ENCODE measurements around the gene LDAH.

The LDAH gene

GRCh38 chr2:20667151-20667530, 155.8 kb downstream of the LDAH start:
- no peak for DNase-seq (ENCODE audit: low spot score)

GRCh38 chr2:20666304-20667150, 156.4 kb downstream of the LDAH start, which contains the start of gene GDF7:
GDF7 (plus strand) TSS chr2:20667144; CDS start chr2:20667240, 96 bp downstream.
- peak; percentile 62 for DNase-seq (ENCODE audit: low spot score)

- DNase-seq (ENCODE audit: low spot score): no peak
These were observed 156.9 kb downstream of the LDAH start for GRCh38 chr2:20666005-20666303.

GRCh38 chr2:20665243-20666004, 157.5 kb downstream of the LDAH start:
- no peak for DNase-seq (ENCODE audit: low spot score)

GRCh38 chr2:20664431-20665242, 158.3 kb downstream of the LDAH start:
- no peak for DNase-seq (ENCODE audit: low spot score)

GRCh38 chr2:20664071-20664390, 158.9 kb downstream of the LDAH start:
- no peak for DNase-seq (ENCODE audit: low spot score)

- DNase-seq (ENCODE audit: low spot score): no peak
These were observed 159.5 kb downstream of the LDAH start for GRCh38 chr2:20663196-20664070.

GRCh38 chr2:20662308-20662937, 160.5 kb downstream of the LDAH start:
- no peak for DNase-seq (ENCODE audit: low spot score)

GRCh38 chr2:20661421-20662307, 161.2 kb downstream of the LDAH start:
- DNase-seq (ENCODE audit: low spot score): peak; percentile 77

- DNase-seq (ENCODE audit: low spot score): no peak
These were observed 162.1 kb downstream of the LDAH start for GRCh38 chr2:20660506-20661420.

GRCh38 chr2:20657522-20658235, 165.2 kb downstream of the LDAH start:
- DNase-seq (ENCODE audit: low spot score): no peak

- DNase-seq (ENCODE audit: low spot score): no peak
These were observed 166.3 kb downstream of the LDAH start for GRCh38 chr2:20656561-20656960.

- no peak for DNase-seq (ENCODE audit: low spot score)
These were observed 168.4 kb downstream of the LDAH start for GRCh38 chr2:20654535-20654813.

GRCh38 chr2:20653695-20654534, 169.0 kb downstream of the LDAH start:
- no peak for DNase-seq (ENCODE audit: low spot score)

- no peak for DNase-seq (ENCODE audit: low spot score)
These were observed 170.0 kb downstream of the LDAH start for GRCh38 chr2:20652673-20653575.

GRCh38 chr2:20652141-20652540, 170.8 kb downstream of the LDAH start:
- no peak for DNase-seq (ENCODE audit: low spot score)

- DNase-seq (ENCODE audit: low spot score): no peak
These were observed 171.2 kb downstream of the LDAH start for GRCh38 chr2:20651731-20652099.

Measured in germinal center (tissue), 1 donor.